NCI-H1694 treated with DMSO at 0.1 percent for 48 hours (cell line): ENCODE results near the gene CECR2.
A peak's percentile ranks its signal among the peaks of the same experiment; 100 is the strongest.
"Not testable (repeated sequence)": the region's sequence is repeated elsewhere in the genome, so short reads cannot be mapped to it uniquely, and the experiment has no call there.

Source experiments
- DNase-seq: peaks from one replicate; lab custom pipeline; 2025; lab: John Stamatoyannopoulos, UW

Gene CECR2

DNA sequence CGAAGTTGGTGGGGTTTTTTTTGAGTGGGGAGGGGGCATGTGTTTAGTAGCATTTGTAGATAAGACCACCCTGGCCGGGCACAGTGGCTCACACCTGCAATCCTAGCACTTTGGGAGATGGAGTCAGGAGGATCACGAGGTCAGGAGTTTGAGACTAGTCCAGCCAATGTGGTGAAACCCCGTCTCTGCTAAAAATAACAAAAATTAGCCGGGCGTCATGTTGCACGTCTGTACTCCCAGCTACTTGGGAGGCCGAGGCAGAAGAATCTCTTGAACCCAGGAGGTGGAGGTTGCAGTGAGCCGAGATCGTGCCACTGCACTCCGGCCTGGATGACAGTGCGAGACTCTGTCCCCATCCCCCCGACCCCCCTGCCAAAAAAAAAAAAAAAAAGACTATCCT lies 34.6 kb downstream of the CECR2 start:
- DNase-seq, result no peak

- no peak for DNase-seq
Measured at GRCh38 chr22:17407643-17408042, 38.4 kb downstream of the CECR2 start.

DNA sequence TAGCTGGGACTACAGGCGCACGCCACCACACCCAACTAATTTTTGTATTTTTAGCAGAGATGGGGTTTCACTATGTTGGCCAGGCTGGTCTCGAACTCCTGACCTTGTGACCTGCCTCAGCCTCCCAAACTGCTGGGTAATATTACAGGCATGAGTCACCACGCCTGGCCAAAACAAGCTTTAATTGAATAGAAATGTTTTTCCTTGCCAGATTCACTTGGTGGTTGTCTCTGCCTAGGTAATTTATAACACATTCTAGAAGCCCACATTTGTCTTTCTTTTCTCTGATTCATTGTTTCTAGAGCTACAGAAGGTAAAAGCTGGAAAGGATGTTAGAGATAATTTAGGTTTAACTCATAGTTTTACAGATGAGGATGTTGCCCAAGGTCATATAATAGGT lies 41.3 kb downstream of the CECR2 start:
- DNase-seq, result no peak

GRCh38 chr22:17411213-17411612 lies 42.0 kb downstream of the CECR2 start:
- DNase-seq, result peak; percentile 95

- DNase-seq, result peak; percentile 16
Measured at GRCh38 chr22:17412232-17412631, 43.0 kb downstream of the CECR2 start.

DNA sequence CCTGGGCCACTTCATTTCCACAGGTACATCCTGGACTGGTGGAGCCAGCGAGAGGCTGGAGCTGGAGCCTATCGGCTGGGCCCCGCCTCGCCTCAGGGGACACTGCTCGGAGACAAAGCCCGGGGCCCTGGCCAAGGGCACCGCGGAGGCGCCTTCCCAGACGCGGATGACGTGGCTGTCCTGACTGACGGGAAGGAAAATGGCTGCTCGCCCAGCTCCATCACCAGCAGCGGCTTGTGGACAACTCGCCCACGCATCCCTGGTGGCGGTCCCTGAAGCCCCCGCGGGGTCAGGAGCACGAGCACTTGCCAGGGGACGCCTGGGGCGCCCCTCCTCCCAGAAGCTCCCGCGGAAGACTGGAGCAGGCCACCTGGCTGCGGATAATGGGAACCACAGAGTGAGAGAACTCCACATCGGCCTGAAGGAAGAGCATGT lies 49.6 kb downstream of the CECR2 start:
- no peak for DNase-seq

DNA sequence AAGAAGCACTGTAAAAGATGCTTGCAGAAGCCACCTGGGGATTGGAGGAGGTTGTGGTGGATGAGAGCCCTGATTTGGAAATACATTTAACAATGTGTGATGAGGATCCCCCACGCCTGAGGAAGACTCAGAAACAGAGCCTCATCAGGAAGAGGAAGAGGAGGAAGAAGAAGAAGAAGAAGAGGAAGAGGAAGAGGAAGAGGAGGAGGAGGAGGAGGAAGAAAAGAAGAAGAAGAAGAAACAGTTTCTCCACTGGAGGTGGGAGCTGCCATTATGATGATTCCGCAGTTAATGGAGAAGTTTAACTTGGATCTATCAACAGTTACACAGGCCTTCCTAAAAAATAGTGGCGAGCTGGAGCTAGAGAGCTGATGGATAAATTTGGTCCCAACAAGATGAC lies 50.1 kb downstream of the CECR2 start:
- no peak for DNase-seq

- DNase-seq, result no peak
Measured at GRCh38 chr22:17422736-17423343, 53.6 kb downstream of the CECR2 start.

GRCh38 chr22:17423616-17424015 lies 54.4 kb downstream of the CECR2 start:
- no peak for DNase-seq

DNA sequence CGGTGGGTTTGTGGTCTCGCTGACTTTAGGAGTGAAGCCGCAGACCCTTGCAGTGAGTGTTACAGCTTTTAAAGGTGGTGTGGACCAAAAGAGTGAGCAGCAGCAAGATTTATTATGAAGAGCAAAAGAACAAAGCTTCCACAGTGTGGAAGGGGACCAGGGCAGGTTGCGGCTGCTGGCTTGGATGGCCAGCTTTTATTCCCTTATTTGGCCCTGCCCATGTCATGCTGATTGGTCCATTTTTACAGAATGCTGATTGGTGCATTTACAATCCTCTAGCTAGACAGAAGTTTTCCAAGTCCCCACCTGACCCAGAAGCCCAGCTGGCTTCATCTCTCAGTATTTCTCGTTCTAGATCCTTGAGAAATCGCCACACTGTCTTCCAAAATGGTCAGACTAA lies 58.3 kb downstream of the CECR2 start:
- DNase-seq, result not testable (repeated sequence)

GRCh38 chr22:17429516-17429915 lies 60.3 kb downstream of the CECR2 start:
- no peak for DNase-seq

DNA sequence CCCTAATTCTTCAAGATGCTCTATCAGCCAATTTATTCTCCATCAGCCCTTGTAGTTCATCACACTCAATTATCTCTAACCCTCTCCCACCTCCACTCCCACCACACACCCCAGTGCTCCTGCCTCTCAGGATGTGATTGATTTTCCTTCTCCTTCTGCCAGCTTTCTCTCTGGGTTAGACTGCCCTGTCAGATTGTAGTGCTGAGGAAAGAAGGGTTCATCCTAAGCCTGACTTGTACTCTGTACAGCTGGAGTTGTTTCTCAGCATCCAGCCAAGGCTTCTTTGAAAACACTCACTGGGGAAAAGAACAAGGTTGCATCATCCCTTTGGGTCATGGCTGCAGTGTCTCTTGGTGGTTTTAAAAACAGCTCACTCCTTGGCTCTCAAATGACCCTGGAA lies 61.2 kb downstream of the CECR2 start:
- DNase-seq, result no peak

- no peak for DNase-seq
Measured at GRCh38 chr22:17431179-17431578, 61.9 kb downstream of the CECR2 start.

GRCh38 chr22:17434856-17435255 lies 65.6 kb downstream of the CECR2 start:
- DNase-seq, result no peak

DNA sequence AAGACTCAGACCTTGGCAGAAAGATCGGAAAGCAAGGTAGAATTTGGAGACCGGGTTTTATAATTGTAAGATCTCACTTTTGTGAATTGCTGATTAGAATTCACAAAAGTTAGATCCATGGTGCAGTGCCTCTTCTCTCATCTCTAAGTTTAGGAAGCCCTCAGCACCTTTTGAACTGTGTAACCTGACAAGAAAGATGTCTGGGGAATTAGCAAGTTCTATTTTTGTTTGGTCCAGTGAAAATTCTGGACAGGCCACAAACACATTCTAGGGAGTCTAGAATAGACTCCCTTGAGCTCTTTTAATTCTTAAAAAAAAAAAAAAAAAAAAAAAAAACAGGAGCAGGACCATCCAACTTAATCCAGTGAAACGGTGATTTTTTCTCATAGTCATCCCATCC lies 66.1 kb downstream of the CECR2 start:
- no peak for DNase-seq

DNA sequence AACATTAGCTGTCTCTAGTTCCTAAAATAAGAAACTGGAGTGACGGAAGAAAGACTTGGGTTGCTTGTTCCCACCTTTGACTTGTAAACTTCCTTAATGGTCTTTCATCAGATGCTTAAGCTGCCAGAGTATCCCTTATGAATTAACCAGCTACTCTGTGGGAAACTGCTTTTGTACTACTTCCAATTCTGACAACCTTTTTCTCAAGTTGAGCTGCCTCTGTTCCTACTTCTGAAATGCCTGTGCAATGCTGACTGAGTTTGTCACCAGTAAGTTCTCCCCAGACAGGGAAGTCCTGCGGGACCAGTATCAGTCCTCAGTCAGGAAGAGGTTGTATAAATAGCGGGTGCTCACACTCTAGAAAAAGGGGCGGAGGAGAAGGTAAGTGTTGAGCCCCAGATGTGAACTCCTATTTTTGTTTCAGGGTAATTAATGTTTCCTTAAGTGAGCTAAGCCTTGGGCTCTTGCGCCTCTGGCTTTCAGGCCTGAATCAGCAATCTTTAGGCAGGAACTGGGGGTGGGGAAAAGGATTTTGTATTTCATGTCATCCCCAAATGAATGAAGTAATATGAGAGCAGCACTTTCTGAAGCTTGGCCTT lies 67.2 kb downstream of the CECR2 start:
- no peak for DNase-seq

DNA sequence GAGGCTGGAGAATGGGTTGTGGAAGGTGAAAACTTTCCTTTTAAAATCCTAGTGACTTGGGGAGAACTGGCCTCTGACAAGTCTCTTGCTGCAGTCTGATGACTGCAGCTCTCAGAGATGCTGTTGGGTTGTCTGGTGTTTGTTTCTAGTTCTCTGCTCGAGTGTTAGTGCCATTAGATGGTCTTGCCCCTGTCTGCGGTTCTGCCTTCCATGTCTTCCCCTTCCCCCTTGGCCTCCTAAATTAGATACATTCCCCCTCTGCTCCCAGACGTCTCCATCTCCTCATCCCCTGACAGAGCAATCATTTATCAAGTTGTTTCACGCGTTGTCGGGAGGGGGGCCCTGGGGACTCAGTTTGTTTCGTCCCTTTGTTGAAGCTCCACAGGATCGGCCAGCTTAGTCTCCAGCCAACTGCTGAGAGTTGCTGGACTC lies 67.7 kb downstream of the CECR2 start:
- DNase-seq, result no peak

- DNase-seq, result no peak
Measured at GRCh38 chr22:17438026-17438425, 68.8 kb downstream of the CECR2 start.

DNA sequence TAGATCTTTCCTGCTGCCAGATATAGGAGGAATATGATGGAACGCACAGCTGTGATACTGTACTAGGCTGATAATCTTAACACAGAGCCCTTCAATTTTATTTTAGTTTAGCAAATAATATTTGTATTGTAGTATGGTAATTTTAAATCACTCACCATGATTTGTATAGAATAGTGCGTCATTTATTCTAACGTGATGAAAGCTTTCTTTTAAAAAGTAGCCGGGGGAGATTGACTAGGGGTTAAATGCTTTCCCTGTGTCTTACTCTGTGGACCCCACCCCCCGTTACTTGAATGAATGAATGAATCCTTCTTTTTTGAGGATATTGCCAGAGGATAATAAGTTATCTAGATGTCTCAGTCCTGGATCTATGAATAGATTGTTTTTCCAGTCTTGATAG lies 72.1 kb downstream of the CECR2 start:
- DNase-seq, result no peak

- no peak for DNase-seq
Measured at GRCh38 chr22:17443405-17444203, 74.3 kb downstream of the CECR2 start.

GRCh38 chr22:17444204-17444504 lies 74.9 kb downstream of the CECR2 start:
- no peak for DNase-seq

DNA sequence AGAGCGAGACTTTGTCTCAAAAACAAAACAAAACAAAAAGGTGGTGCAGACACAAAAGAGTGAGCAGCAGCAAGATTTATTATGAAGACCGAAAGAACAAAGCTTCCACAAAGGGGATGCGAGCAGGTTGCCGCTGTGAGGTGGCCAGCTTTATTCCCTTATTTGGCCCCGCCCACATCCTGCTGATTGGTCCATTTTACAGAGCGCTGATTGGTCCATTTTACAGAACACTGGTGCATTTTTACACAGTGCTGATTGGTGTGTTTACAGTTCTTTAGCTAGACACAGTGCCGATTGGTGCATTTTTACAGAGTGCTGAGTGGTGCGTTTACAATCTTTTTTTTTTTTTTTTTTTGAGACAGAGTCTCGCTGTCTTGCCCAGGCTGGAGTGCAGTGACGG lies 77.4 kb downstream of the CECR2 start:
- no peak for DNase-seq

DNA sequence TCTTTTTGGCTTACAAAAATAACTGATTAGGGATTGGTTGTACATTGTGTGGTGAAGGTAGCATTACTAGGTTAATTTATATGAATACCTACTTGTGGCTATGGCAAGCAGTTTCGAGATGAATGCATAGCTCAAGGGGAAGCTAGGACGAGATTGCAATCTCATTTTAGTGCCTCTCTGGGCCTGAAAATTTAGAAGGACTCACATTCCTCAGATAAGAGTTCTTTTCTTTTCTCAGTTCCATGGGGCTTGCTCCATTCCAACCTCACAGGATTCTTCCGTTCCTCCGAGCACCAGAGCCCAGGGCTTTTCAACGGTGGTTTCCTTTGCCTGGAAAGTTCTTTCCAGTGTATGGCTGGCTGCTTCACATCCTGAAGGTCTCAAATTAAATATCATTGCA lies 82.1 kb downstream of the CECR2 start:
- DNase-seq, result no peak

DNA sequence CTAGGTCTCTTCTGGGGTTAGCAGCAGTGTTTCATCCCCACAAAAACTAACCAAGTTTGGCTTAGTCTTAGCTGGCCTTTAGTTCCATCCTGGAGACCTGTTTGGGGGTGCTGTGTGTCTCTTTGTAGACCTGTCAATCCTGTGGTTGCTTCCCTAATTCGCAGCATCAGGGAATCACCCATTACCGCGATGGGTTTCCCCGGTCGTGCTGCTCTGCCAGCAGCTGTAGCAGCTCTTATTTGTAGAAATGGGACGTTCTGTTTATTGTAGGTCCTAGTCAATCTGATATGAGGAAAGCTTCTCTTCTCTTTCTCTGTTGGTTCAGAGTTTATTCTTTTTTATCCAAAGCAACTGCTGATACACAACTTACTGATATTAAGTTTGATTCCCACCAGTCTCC lies 91.6 kb downstream of the CECR2 start:
- DNase-seq, result no peak
